HepG2 (cell line): ENCODE data around the gene PHTF1. TPM values are rescaled to one million over a fixed set of nuclear protein-coding genes. Genes with fewer than 3 reads are reported as not detected.

Experiments used
- AKNA ChIP-seq: sonication (generic); formaldehyde crosslinking; IDR thresholded peaks from 2 replicates; pipeline ENCODE4 v1.4.0; 2020; ENCODE audit warnings: missing genetic modification reagents, borderline replicate concordance
- ATF1 ChIP-seq: IDR thresholded peaks from 2 replicates; pipeline ENCODE4 v1.6.1; 2016; ENCODE audit warnings: mild to moderate bottlenecking, control low read depth
- ATM ChIP-seq: fragments of 450-650 bp; IDR thresholded peaks from 2 replicates; pipeline ENCODE4 v1.7.1; 2017; ENCODE audit warnings: mild to moderate bottlenecking, borderline replicate concordance
- CREB3 ChIP-seq: sonication (generic); formaldehyde crosslinking; IDR thresholded peaks from 2 replicates; pipeline ENCODE4 v1.5.0; 2020; ENCODE audit warnings: missing genetic modification reagents
- FOXO4 ChIP-seq: sonication (generic); formaldehyde crosslinking; conservative IDR thresholded peaks from 2 replicates; pipeline ENCODE4 v1.8.1; 2023; ENCODE audit warnings: missing genetic modification reagents
- MIXL1 ChIP-seq: IDR thresholded peaks from 2 replicates; pipeline ENCODE4 v1.6.1; 2016
- ZBTB40 ChIP-seq, 2 experiments: fragments of 450-650 bp in 1 of 2; sonication (generic) in 1 of 2; formaldehyde crosslinking in 1 of 2; IDR thresholded peaks; 2 replicates each; pipeline versions ENCODE4 v1.6.1 to v1.8.0; 2016 to 2022; ENCODE audit warnings: antibody characterized with exemption in 1 of 2, mild to moderate bottlenecking in 1 of 2, missing genetic modification reagents in 1 of 2
- ZBTB42 ChIP-seq: sonication (generic); formaldehyde crosslinking; IDR thresholded peaks from 2 replicates; pipeline ENCODE4 v1.5.0; 2020; ENCODE audit warnings: mild to moderate bottlenecking, missing genetic modification reagents
- ZFAT ChIP-seq: sonication (generic); formaldehyde crosslinking; conservative IDR thresholded peaks from 2 replicates; pipeline ENCODE4 v1.8.1; 2023; ENCODE audit warnings: missing genetic modification reagents, inconsistent platforms
- ZNF282 ChIP-seq: fragments of 450-650 bp; IDR thresholded peaks from 2 replicates; pipeline ENCODE4 v1.6.1; 2018; ENCODE audit not compliant: partially characterized antibody
- ZNF713 ChIP-seq: sonication (generic); formaldehyde crosslinking; IDR thresholded peaks from 2 replicates; pipeline ENCODE4 v1.4.0; 2020; ENCODE audit warnings: mild to moderate bottlenecking, missing genetic modification reagents
- ZSCAN9 ChIP-seq: IDR thresholded peaks from 2 replicates; pipeline ENCODE4 v1.6.1; 2016; ENCODE audit warnings: borderline replicate concordance
- polyA plus RNA-seq, 8 experiments: library from polyadenylated mRNA; depleted of rRNA in 3 of 8; stranded (reverse) in 7 of 8; unstranded in 1 of 8; fragments of >200 nt; fragmentation: Illumina TruSeq in 4 of 8; extraction: Trizol in 4 of 8; gene quantifications; 2 replicates each; pipeline versions ENCODE4 v1.2.1 to v1.2.3, GENCODE V29; 2011 to 2016; ENCODE audit warnings: low read depth in 4 of 8, missing spikeins in 1 of 8, mixed read lengths in 1 of 8; ENCODE audit not compliant: insufficient read depth in 1 of 8
- total RNA-seq, 5 experiments: library from RNA; depleted of rRNA; stranded (reverse); fragments of >200 nt; fragmentation: Illumina TruSeq; extraction: Trizol; gene quantifications; 2 replicates each; pipeline ENCODE4 v1.2.3, GENCODE V29; 2016; ENCODE audit warnings: low read depth in 1 of 5

PHTF1 gene
- total and polyA plus RNA-seq, 2 of the 13 experiments (the other 11 are each of a cell fraction or from before 2014, with no cell fraction given): 5.0 to 19.7 TPM

GRCh38 chr1:113759333-113760101, at the start of gene PHTF1 (continued):
- no peak for TF ChIP-seq FOXO4 (CRISPR knock-in tag)
- no peak for TF ChIP-seq ZNF713
- TF ChIP-seq ZNF282: no peak
- 0 out of 2 replicates have a peak, but pooled peaks have one; percentile 44 for TF ChIP-seq ZBTB42 (CRISPR knock-in tag)
- no peak for TF ChIP-seq ZFAT (CRISPR knock-in tag)
- TF ChIP-seq ZSCAN9 (CRISPR knock-in tag): 0 out of 2 replicates have a peak, but pooled peaks have one; percentile 25
- TF ChIP-seq CREB3 (CRISPR knock-in tag): no peak
- TF ChIP-seq ZBTB40 (IDR thresholded peaks at IDR 0.05): no peak
- peak; percentile 16 for TF ChIP-seq ZBTB40 (CRISPR knock-in tag; IDR thresholded peaks at IDR 0.05)
- no peak for TF ChIP-seq MIXL1
- no peak; the same call in 1 of the 2 replicates for TF ChIP-seq ATF1 (CRISPR knock-in tag)
- no peak for TF ChIP-seq ATM
- no peak for TF ChIP-seq AKNA (CRISPR knock-in tag)
